ENCODE measurements around the gene PIKFYVE.

GRCh38 chr2:208234786-208235185 lies 31.3 kb upstream of the PIKFYVE start:
- TF ChIP-seq CTBP1 (IDR thresholded peaks at IDR 0.05; ENCODE audit: borderline replicate concordance) (no peak), ZNF384 (IDR thresholded peaks at IDR 0.05) (no peak), FOXA1 (IDR thresholded peaks at IDR 0.05) (no peak), SP1 (IDR thresholded peaks at IDR 0.05) (no peak), PKNOX1 (IDR thresholded peaks at IDR 0.05) (no peak)

All from HEK293T (cell line).